Testis (tissue), 3 donors: ENCODE data around the gene U2SURP. TPM values are rescaled to one million over a fixed set of nuclear protein-coding genes. Genes with fewer than 3 reads are reported as not detected.
A peak's percentile ranks its signal among the peaks of the same experiment; 100 is the strongest.

ENCODE experiments used
- DNase-seq: peaks from one replicate; pipeline ENCODE4 v3.0.0-alpha.2; 2019
- H3K27ac ChIP-seq, 2 donors: fragments of 200-600 bp; sonication (generic); one replicate each; pipeline ENCODE4 v1.5.1; 2019
- H3K27me3 ChIP-seq: fragments of 200-600 bp; sonication (generic); one replicate; pipeline ENCODE4 v1.5.1; 2019
- H3K36me3 ChIP-seq: fragments of 200-600 bp; sonication (generic); one replicate; pipeline ENCODE4 v1.5.1; 2017; ENCODE audit warnings: low read depth; ENCODE audit errors: missing control alignments
- H3K4me1 ChIP-seq: fragments of 200-600 bp; sonication (generic); one replicate; pipeline ENCODE4 v1.5.1; 2019
- H3K4me3 ChIP-seq, 2 donors: fragments of 200-600 bp; sonication (generic); one replicate each; pipeline ENCODE4 v1.5.1; 2017 to 2019
- H3K9me3 ChIP-seq: fragments of 200-600 bp; sonication (generic); one replicate; pipeline ENCODE4 v1.5.1; 2017
- POLR2A ChIP-seq: fragments of 450-650 bp; IDR thresholded peaks from one replicate; pipeline ENCODE4 v1.6.1; 2017; ENCODE audit warnings: antibody characterized with exemption, mild to moderate bottlenecking, moderate library complexity
- WGBS, 2 donors: methylation state at CpG; one replicate each; pipeline ENCODE4 v1.1.5; 2018; 5-methylcytosine and 5-hydroxymethylcytosine counted together
- intact Hi-C: fragments of 100-400 bp; cut with DNase I; formaldehyde crosslinking; loops from one replicate; pipeline ENCODE4 v1.15.1; 2023; ENCODE audit warnings: low total_unique reads
- polyA plus RNA-seq: library from polyadenylated mRNA; stranded (reverse); fragments of 350-450 nt; fragmentation: Illumina TruSeq; extraction: RNeasy Lipid Tissue Mini Kit (QIAGEN cat#74804); gene quantifications from one replicate; pipeline ENCODE4 v1.2.3, GENCODE V29; 2014; ENCODE audit warnings: low read depth, low replicate concordance; ENCODE audit not compliant: insufficient read depth
- total RNA-seq, 2 donors: library from RNA; depleted of rRNA; stranded (reverse); fragments of >200 nt; gene quantifications; one replicate each; pipeline ENCODE4 v1.2.3, GENCODE V29; 2016
- TF ChIP-seq, protein P1 (sequence below), 3 experiments: fragments of 450-650 bp in 2 of 3; fragments of 200-600 bp in 1 of 3; sonication (generic) in 1 of 3; IDR thresholded peaks; one replicate each; pipeline ENCODE4 v1.5.1; 2016 to 2019; ENCODE audit warnings: antibody characterized with exemption in 3 of 3, mild to moderate bottlenecking in 2 of 3, moderate library complexity in 1 of 3

Gene U2SURP
- total and polyA plus RNA-seq, 3 donors from 2014 or later, result 38.1 to 112 (median 110) TPM

DNA sequence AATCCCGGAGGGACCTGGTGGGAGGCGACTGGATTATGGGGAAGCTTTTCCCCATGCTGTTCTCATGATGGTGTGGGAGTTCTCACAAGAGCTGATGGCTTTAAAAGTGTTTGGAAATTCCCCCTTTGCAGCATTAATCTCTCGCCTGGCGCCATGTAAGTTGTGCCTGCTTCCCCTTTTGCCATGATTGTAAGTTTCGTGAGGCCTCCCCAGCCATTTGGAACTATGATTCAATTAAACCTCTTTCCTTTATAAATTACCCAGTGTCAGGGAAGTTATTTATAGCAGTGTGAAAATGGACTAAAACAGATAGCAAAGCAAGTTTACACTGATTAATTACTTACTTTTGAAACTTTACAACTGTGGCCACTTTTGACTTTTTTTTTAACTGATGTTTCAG, 10.6 kb upstream of the U2SURP start:
- intact Hi-C loops, result loop anchor here (10.0 kb wide), 1 partner anchor 396 kb away; the partner anchor contains the start of gene PLS1
- Histone ChIP-seq H3K27ac (no peak overlapping the region), H3K4me3 (no peak overlapping the region), H3K27me3 (no peaks in the 10 kb centered on the region), H3K4me1 (no peaks in the 10 kb centered on the region), H3K9me3 (no peaks in the 10 kb centered on the region), H3K36me3 (no peaks in the 10 kb centered on the region)
- WGBS, 2 donors, result 83 to 86% methylated on average over 5 of the region's 5 CpGs
- DNase-seq, result no peak
- TF ChIP-seq POLR2A, result no peak

DNA sequence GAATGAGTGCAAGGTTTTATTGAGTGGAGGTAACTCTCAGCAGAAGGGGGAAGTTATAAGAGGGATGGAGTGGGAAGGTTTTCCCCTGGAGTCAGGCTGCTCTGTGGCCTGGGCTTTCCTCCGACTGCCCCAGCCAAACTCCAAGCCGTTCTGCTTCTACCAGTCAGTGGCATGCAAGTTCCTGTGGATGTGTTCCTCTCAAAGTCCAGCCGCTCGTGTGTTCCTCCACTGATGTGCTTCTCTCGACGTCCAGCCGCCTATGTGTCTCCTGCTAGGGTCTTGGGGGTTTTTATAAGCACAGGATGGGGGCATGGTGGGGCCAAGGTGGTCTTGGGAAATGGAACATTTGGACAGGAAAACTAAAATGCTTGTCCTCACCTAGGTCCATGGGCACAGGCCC, 9.0 kb upstream of the U2SURP start:
- no peak overlapping the region for H3K27ac ChIP-seq
- no peak for TF ChIP-seq POLR2A
- TF ChIP-seq, protein P1, sequence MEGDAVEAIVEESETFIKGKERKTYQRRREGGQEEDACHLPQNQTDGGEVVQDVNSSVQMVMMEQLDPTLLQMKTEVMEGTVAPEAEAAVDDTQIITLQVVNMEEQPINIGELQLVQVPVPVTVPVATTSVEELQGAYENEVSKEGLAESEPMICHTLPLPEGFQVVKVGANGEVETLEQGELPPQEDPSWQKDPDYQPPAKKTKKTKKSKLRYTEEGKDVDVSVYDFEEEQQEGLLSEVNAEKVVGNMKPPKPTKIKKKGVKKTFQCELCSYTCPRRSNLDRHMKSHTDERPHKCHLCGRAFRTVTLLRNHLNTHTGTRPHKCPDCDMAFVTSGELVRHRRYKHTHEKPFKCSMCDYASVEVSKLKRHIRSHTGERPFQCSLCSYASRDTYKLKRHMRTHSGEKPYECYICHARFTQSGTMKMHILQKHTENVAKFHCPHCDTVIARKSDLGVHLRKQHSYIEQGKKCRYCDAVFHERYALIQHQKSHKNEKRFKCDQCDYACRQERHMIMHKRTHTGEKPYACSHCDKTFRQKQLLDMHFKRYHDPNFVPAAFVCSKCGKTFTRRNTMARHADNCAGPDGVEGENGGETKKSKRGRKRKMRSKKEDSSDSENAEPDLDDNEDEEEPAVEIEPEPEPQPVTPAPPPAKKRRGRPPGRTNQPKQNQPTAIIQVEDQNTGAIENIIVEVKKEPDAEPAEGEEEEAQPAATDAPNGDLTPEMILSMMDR (IDR thresholded peaks at IDR 0.05), result no peak
- H3K27me3 ChIP-seq, result no peaks in the 10 kb centered on the region
- H3K4me1 ChIP-seq, result no peaks in the 10 kb centered on the region
- intact Hi-C loops, result loop anchor here (10.0 kb wide), 1 partner anchor 398 kb away; the partner anchor contains the start of gene PLS1
- WGBS, 2 donors, result 72 to 73% methylated on average over 7 of the region's 7 CpGs
- no peak overlapping the region for H3K4me3 ChIP-seq
- H3K36me3 ChIP-seq, result no peaks in the 10 kb centered on the region
- H3K9me3 ChIP-seq, result no peaks in the 10 kb centered on the region
- no peak for DNase-seq

DNA sequence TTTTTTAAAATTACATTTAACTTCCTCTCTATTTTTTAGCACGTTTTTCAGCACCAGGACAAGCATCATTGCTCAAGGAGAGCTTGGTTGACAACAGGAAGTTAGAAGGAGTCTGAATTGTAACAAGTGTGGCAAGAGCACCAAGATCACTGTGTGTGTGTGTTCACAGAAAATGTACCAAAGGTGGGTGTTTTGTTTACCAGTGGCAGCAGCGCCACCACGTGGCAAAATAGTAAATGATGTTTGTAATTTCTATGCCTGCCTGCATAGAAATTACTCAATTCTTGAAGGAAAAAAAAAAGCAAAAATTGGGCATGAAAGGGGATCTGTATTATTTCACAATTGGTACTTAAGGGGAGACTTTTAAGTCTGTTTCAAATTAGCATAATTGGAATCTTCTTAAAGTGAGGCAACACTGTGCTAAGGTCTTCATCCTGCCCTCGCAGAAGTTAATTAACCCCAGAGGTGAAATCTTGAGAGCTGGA, 7.4 kb upstream of the U2SURP start:
- WGBS, 2 donors, result 31 to 39% methylated on average over 4 of the region's 4 CpGs
- peak; percentile 80 for DNase-seq
- intact Hi-C loops, result loop anchor here (10.0 kb wide), 1 partner anchor 399 kb away; the partner anchor contains the start of gene PLS1
- Histone ChIP-seq H3K36me3 (no peaks in the 10 kb centered on the region), H3K27ac (no peak overlapping the region), H3K4me3 (no peak overlapping the region), H3K27me3 (no peaks in the 10 kb centered on the region), H3K4me1 (no peaks in the 10 kb centered on the region), H3K9me3 (no peaks in the 10 kb centered on the region)
- TF ChIP-seq, protein P1 (IDR thresholded peaks at IDR 0.05), result peak; percentile 16 to 70 (median 68)
- TF ChIP-seq POLR2A, result no peak

DNA sequence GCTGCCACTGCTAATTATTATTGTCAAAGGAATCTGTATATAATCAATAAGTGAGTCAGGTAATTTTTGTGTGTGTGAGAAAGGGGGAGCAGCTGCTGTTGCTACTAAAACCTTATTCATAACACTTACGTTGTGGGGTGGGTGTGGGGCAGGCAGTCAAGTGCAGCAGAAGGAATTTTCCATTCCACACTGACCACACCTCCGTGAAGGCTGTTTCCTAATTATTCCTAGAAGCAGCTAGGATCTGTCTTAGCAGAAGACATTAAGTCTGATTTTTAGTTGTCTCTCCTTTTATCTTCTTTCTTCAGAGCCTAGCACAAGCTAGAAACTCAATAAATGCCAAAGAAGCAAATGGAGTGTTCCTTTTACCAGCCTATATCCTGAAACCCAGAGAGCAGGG, 4.0 kb upstream of the U2SURP start:
- no peaks in the 10 kb centered on the region for H3K9me3 ChIP-seq
- H3K4me1 ChIP-seq, result peaks cover 6% of the 10 kb centered on the region
- TF ChIP-seq POLR2A, result no peak
- TF ChIP-seq, protein P1 (IDR thresholded peaks at IDR 0.05), result no peak
- 57 to 58% methylated on average over 2 of the region's 2 CpGs for WGBS, 2 donors
- intact Hi-C loops, result loop anchor here (10.0 kb wide), 1 partner anchor 403 kb away; the partner anchor contains the start of gene PLS1
- H3K4me3 ChIP-seq, result no peak overlapping the region
- no peaks in the 10 kb centered on the region for H3K27me3 ChIP-seq
- DNase-seq, result no peak
- no peak overlapping the region for H3K27ac ChIP-seq
- no peaks in the 10 kb centered on the region for H3K36me3 ChIP-seq

DNA sequence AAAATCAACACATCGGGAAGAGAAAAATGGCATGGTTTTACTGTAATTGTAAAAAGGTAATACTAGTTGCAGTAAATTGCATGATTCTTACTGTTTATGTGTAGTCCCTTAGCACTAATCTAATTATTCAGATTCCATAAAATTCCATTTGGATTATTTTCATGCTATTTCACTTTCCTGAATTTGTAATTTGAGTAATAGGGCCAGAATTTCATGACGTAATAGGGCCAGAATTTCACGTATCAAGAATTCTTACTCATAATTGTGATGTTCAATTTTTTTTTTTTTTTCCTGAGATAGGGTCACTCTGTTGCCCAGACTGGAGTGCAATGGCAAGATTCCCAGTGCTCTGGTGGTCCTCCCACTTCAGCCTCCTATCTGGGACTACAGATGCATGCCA, 2.9 kb upstream of the U2SURP start:
- Histone ChIP-seq H3K27me3 (no peaks in the 10 kb centered on the region), H3K4me3 (no peak overlapping the region), H3K36me3 (no peaks in the 10 kb centered on the region), H3K9me3 (no peaks in the 10 kb centered on the region), H3K27ac (no peak overlapping the region), H3K4me1 (peaks cover 9% of the 10 kb centered on the region)
- WGBS, 2 donors, result 71 to 90% methylated on average over 3 of the region's 3 CpGs
- intact Hi-C loops, result loop anchor here (10.0 kb wide), 1 partner anchor 404 kb away; the partner anchor contains the start of gene PLS1
- no peak for TF ChIP-seq POLR2A
- TF ChIP-seq, protein P1 (IDR thresholded peaks at IDR 0.05), result no peak
- DNase-seq, result no peak
